ENCODE data around the gene GJA4. TPM values are rescaled to one million over a fixed set of nuclear protein-coding genes. Genes with fewer than 3 reads are reported as not detected.
"Not testable (repeated sequence)": the region's sequence is repeated elsewhere in the genome, so short reads cannot be mapped to it uniquely, and the experiment has no call there.

GJA4 gene
- total RNA-seq, 1 donor from 2014 or later, result 20.9 TPM

- intact Hi-C loops (cut with DNase I), result no loop called here
- DNase-seq (no peak), ATAC-seq (ENCODE audit: poor library complexity) (no peak)
Observed at GRCh38 chr1:34762474-34763141, 30.2 kb upstream of the GJA4 start.

GRCh38 chr1:34763142-34763781 is 29.5 kb upstream of the GJA4 start:
- intact Hi-C loops (cut with DNase I), result no loop called here
- ATAC-seq (ENCODE audit: poor library complexity) (no peak), DNase-seq (no peak)

- DNase-seq (no peak), ATAC-seq (ENCODE audit: poor library complexity) (no peak)
- intact Hi-C loops (cut with DNase I), result no loop called here
Observed at GRCh38 chr1:34768856-34769255, 23.9 kb upstream of the GJA4 start.

- DNase-seq (no peak), ATAC-seq (ENCODE audit: poor library complexity) (no peak)
- intact Hi-C loops (cut with DNase I), result no loop called here
Observed at GRCh38 chr1:34770891-34771504, 21.8 kb upstream of the GJA4 start.

GRCh38 chr1:34771573-34772371 is 21.0 kb upstream of the GJA4 start:
- DNase-seq (no peak), ATAC-seq (ENCODE audit: poor library complexity) (no peak)
- intact Hi-C loops (cut with DNase I), result no loop called here

- intact Hi-C loops (cut with DNase I); ATAC-seq (ENCODE audit: poor library complexity): not testable (repeated sequence)
Observed at GRCh38 chr1:34773114-34773513, 19.7 kb upstream of the GJA4 start.

GRCh38 chr1:34774957-34775356 is 17.8 kb upstream of the GJA4 start:
- intact Hi-C loops (cut with DNase I), result no loop called here
- no peak for ATAC-seq (ENCODE audit: poor library complexity)
- no peak for DNase-seq

More at GRCh38 chr1:34773114-34773513, 19.7 kb upstream of the GJA4 start:
- not testable (repeated sequence) for DNase-seq

GRCh38 chr1:34776911-34777310 is 15.9 kb upstream of the GJA4 start:
- no peak for ATAC-seq (ENCODE audit: poor library complexity)
- intact Hi-C loops (cut with DNase I), result no loop called here

GRCh38 chr1:34777519-34778321 is 15.1 kb upstream of the GJA4 start:
- intact Hi-C loops (cut with DNase I), result no loop called here
- ATAC-seq (ENCODE audit: poor library complexity), result no peak

More at GRCh38 chr1:34776911-34777310, 15.9 kb upstream of the GJA4 start:
- no peak for DNase-seq

GRCh38 chr1:34778381-34778780 is 14.4 kb upstream of the GJA4 start:
- ATAC-seq (ENCODE audit: poor library complexity) (no peak), DNase-seq (no peak)
- intact Hi-C loops (cut with DNase I), result no loop called here

More at GRCh38 chr1:34777519-34778321, 15.1 kb upstream of the GJA4 start:
- no peak for DNase-seq

- ATAC-seq (ENCODE audit: poor library complexity), result no peak
- intact Hi-C loops (cut with DNase I), result no loop called here
- no peak for DNase-seq
Observed at GRCh38 chr1:34779005-34779404, 13.8 kb upstream of the GJA4 start.

GRCh38 chr1:34779526-34779925 is 13.3 kb upstream of the GJA4 start:
- intact Hi-C loops (cut with DNase I), result no loop called here
- DNase-seq, result no peak
- no peak for ATAC-seq (ENCODE audit: poor library complexity)

- no peak for ATAC-seq (ENCODE audit: poor library complexity)
- intact Hi-C loops (cut with DNase I), result no loop called here
- no peak for DNase-seq
Observed at GRCh38 chr1:34779962-34780361, 12.8 kb upstream of the GJA4 start.

- intact Hi-C loops (cut with DNase I), result no loop called here
- DNase-seq, result no peak
- ATAC-seq (ENCODE audit: poor library complexity), result no peak
Observed at GRCh38 chr1:34780528-34780927, 12.3 kb upstream of the GJA4 start.

GRCh38 chr1:34781071-34781843 is 11.5 kb upstream of the GJA4 start, which contains the start of gene GJB3:
Gene GJB3 (plus strand): TSS chr1:34781214. CDS start chr1:34784763, 3,549 bp downstream.
- ATAC-seq (ENCODE audit: poor library complexity), result no peak
- intact Hi-C loops (cut with DNase I), result no loop called here
- no peak for DNase-seq

GRCh38 chr1:34781844-34782391 is 10.9 kb upstream of the GJA4 start:
- DNase-seq (no peak), ATAC-seq (ENCODE audit: poor library complexity) (no peak)
- intact Hi-C loops (cut with DNase I), result no loop called here

- intact Hi-C loops (cut with DNase I), result loop anchor here (5.0 kb wide), 1 partner anchor 83 kb away; no protein-coding TSS in a partner anchor
- ATAC-seq (ENCODE audit: poor library complexity), result no peak
- no peak for DNase-seq
Observed at GRCh38 chr1:34784751-34785221, 8.0 kb upstream of the GJA4 start.

Data from Right ventricle myocardium superior (tissue), 1 donor.